Measurements from ENCODE around the gene KLHDC7B.
A peak's percentile ranks its signal among the peaks of the same experiment; 100 is the strongest.

Gene KLHDC7B

GRCh38 chr22:50545522-50546325, at the start of gene KLHDC7B:
KLHDC7B (plus strand) TSS chr22:50545899; CDS start chr22:50546244, 345 bp downstream.
- DNase-seq (ENCODE audit: low read depth): no peak

GRCh38 chr22:50497093-50497492, 48.6 kb upstream of the KLHDC7B start:
- DNase-seq (ENCODE audit: low read depth): no peak

- peak; percentile 50 for DNase-seq (ENCODE audit: low read depth)
Measured at GRCh38 chr22:50498322-50498890, 47.3 kb upstream of the KLHDC7B start.

- no peak for DNase-seq (ENCODE audit: low read depth)
Measured at GRCh38 chr22:50500452-50500851, 45.2 kb upstream of the KLHDC7B start.

GRCh38 chr22:50502096-50502495, 43.6 kb upstream of the KLHDC7B start:
- no peak for DNase-seq (ENCODE audit: low read depth)

GRCh38 chr22:50502628-50503474, 42.8 kb upstream of the KLHDC7B start:
- DNase-seq (ENCODE audit: low read depth): no peak

- no peak for DNase-seq (ENCODE audit: low read depth)
Measured at GRCh38 chr22:50503475-50504145, 42.1 kb upstream of the KLHDC7B start.

GRCh38 chr22:50504369-50505211, 41.1 kb upstream of the KLHDC7B start:
- no peak for DNase-seq (ENCODE audit: low read depth)

GRCh38 chr22:50505276-50505775, 40.4 kb upstream of the KLHDC7B start:
- no peak for DNase-seq (ENCODE audit: low read depth)

GRCh38 chr22:50505776-50506610, 39.7 kb upstream of the KLHDC7B start:
- DNase-seq (ENCODE audit: low read depth): no peak

GRCh38 chr22:50506611-50507420, 38.9 kb upstream of the KLHDC7B start:
- no peak for DNase-seq (ENCODE audit: low read depth)

GRCh38 chr22:50507421-50507990, 38.2 kb upstream of the KLHDC7B start, which contains the start of gene LMF2:
LMF2 (minus strand) TSS chr22:50507702; CDS start chr22:50507675, 27 bp downstream.
- DNase-seq (ENCODE audit: low read depth): peak; percentile 96

GRCh38 chr22:50507991-50508884, 37.5 kb upstream of the KLHDC7B start, which contains the start of gene NCAPH2:
NCAPH2 (plus strand) TSS chr22:50508224; CDS start chr22:50508338, 114 bp downstream.
- peak; percentile 98 for DNase-seq (ENCODE audit: low read depth)

- DNase-seq (ENCODE audit: low read depth): no peak
Measured at GRCh38 chr22:50508897-50509296, 36.8 kb upstream of the KLHDC7B start.

GRCh38 chr22:50513175-50513574, 32.5 kb upstream of the KLHDC7B start:
- no peak for DNase-seq (ENCODE audit: low read depth)

GRCh38 chr22:50516068-50516467, 29.6 kb upstream of the KLHDC7B start:
- no peak for DNase-seq (ENCODE audit: low read depth)

- DNase-seq (ENCODE audit: low read depth): no peak
Measured at GRCh38 chr22:50516891-50517290, 28.8 kb upstream of the KLHDC7B start.
